ENCODE data around the gene TGFBR3. TPM values are rescaled to one million over a fixed set of nuclear protein-coding genes. Genes with fewer than 3 reads are reported as not detected.
A peak's percentile ranks its signal among the peaks of the same experiment; 100 is the strongest.
"Not testable (repeated sequence)": the region's sequence is repeated elsewhere in the genome, so short reads cannot be mapped to it uniquely, and the experiment has no call there.

The TGFBR3 gene
- total RNA-seq, 4 donors from 2014 or later = 37.3 to 61.7 (median 48.4) TPM

DNA sequence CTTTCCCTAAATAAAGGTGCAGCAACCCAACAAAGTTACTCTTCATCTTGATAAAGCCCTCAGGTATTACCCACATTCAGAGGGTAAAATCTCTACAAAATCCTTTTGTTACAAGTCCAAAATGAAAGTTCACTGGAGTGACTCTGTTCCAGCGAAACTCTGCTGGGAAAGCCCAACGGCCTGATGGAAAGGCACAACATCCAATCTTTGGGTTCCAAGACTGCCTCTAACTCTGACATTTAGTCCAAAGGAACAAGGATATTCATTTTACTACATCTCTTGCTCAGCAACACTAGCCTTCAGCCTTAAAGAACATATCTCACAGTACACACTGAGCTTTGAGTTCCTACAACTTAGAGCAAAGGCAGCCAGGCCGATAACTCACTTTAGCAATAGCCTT lies 42.1 kb downstream of the TGFBR3 start:
- no peak for ATAC-seq
- in situ Hi-C loops (cut with MboI; ENCODE audit: low sequenced_read_pairs in 4 of 4) (no loop called here), intact Hi-C loops (cut with DNase I; ENCODE audit: low total_unique reads) (no loop called here)
- no peak for DNase-seq
- Histone ChIP-seq H3K4me3 (no peak overlapping the region), H3K4me1 (peaks cover 25 to 31% of the 10 kb centered on the region in 2 donors), H3K9me3 (no peaks in the 10 kb centered on the region), H3K27me3 (no peaks in the 10 kb centered on the region), H3K27ac (peak overlapping the region; percentile 68 to 75 (median 74)), H3K36me3 (no peaks in the 10 kb centered on the region)
- no peak for TF ChIP-seq POLR2A (IDR thresholded peaks at IDR 0.05)
- TF ChIP-seq, protein P1, sequence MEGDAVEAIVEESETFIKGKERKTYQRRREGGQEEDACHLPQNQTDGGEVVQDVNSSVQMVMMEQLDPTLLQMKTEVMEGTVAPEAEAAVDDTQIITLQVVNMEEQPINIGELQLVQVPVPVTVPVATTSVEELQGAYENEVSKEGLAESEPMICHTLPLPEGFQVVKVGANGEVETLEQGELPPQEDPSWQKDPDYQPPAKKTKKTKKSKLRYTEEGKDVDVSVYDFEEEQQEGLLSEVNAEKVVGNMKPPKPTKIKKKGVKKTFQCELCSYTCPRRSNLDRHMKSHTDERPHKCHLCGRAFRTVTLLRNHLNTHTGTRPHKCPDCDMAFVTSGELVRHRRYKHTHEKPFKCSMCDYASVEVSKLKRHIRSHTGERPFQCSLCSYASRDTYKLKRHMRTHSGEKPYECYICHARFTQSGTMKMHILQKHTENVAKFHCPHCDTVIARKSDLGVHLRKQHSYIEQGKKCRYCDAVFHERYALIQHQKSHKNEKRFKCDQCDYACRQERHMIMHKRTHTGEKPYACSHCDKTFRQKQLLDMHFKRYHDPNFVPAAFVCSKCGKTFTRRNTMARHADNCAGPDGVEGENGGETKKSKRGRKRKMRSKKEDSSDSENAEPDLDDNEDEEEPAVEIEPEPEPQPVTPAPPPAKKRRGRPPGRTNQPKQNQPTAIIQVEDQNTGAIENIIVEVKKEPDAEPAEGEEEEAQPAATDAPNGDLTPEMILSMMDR (IDR thresholded peaks at IDR 0.05 in 4 of 5, conservative IDR thresholded peaks at IDR 0.05 in 1 of 5) = no peak

DNA sequence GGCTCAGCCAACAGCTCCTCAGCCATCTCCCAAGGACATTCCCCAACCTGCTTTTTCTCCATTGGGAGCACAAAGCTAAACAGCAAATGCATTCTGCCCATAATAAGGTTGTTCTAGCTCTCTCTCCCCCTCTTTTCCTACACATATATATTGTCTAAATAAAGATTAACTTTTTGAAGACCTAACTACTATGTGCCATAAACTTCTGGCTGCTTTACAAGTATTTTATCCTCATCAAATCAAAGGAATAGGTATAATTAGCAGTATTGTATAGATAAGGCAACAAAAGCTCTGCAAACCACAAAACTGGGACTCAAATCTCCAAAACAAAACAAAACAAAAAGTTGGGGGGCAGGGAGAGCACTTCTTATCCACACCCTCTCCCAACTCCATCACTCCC lies 43.4 kb downstream of the TGFBR3 start:
- ATAC-seq = no peak
- Histone ChIP-seq H3K9me3 (no peaks in the 10 kb centered on the region), H3K4me1 (peaks cover 25 to 31% of the 10 kb centered on the region in 2 donors), H3K27me3 (no peaks in the 10 kb centered on the region), H3K27ac (peak overlapping the region in 3 of 4 donors; percentile 1 to 75 (median 13)), H3K4me3 (no peak overlapping the region), H3K36me3 (no peaks in the 10 kb centered on the region)
- TF ChIP-seq, protein P1 (IDR thresholded peaks at IDR 0.05 in 4 of 5, conservative IDR thresholded peaks at IDR 0.05 in 1 of 5) = no peak
- no peak for TF ChIP-seq POLR2A (IDR thresholded peaks at IDR 0.05)
- in situ Hi-C loops (cut with MboI; ENCODE audit: low sequenced_read_pairs in 4 of 4) = no loop called here
- intact Hi-C loops (cut with DNase I; ENCODE audit: low total_unique reads) = no loop called here
- no peak for DNase-seq

DNA sequence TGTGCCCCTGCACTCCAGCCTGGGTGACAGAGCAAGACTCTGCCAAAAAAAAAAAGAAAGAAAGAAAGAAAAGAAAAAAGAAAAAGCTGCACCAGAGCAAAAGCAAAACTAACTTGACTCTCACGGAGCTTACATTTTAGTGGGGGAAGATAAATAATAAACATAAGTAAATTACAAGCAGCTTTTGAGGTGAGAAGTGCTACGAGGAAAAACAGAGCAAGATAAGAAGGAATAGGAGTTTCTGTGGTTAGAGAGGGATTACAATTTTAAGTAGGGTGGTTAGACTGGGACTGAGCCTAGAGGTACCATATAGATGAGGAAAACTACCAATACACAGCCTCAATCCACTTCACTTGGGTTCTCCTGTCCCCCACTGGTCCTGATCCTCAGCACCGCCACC lies 43.9 kb downstream of the TGFBR3 start:
- ATAC-seq (no peak), DNase-seq (no peak)
- H3K4me3 ChIP-seq = no peak overlapping the region
- intact Hi-C loops (cut with DNase I; ENCODE audit: low total_unique reads) = no loop called here
- no peak for TF ChIP-seq POLR2A (IDR thresholded peaks at IDR 0.05)
- TF ChIP-seq, protein P1 (IDR thresholded peaks at IDR 0.05 in 4 of 5, conservative IDR thresholded peaks at IDR 0.05 in 1 of 5) = no peak
- peaks cover 25 to 30% of the 10 kb centered on the region in 2 donors for H3K4me1 ChIP-seq
- H3K9me3 ChIP-seq = no peaks in the 10 kb centered on the region
- no peaks in the 10 kb centered on the region for H3K27me3 ChIP-seq
- H3K27ac ChIP-seq = peak overlapping the region in 3 of 4 donors; percentile 1 to 53 (median 13)
- in situ Hi-C loops (cut with MboI; ENCODE audit: low sequenced_read_pairs in 4 of 4) = no loop called here
- no peaks in the 10 kb centered on the region for H3K36me3 ChIP-seq

DNA sequence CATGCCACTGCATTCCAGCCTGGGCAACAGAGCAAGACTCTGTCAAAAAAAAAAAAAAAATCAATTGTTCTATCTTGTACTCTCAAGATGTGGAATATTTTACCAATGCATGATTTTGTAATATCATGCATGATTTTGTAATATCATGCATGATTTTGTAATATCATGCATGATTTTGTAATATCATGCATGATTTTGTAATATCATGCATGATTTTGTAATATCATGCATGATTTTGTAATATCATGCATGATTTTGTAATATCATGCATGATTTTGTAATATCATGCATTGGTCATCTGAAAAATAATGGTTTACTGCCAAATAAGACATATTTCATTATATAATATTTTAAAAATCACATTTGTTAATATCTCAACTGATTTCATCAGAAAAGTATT lies 45.7 kb downstream of the TGFBR3 start:
- in situ Hi-C loops (cut with MboI; ENCODE audit: low sequenced_read_pairs in 4 of 4) = not testable (repeated sequence)
- peak overlapping the region; percentile 29 to 52 (median 46) for H3K27ac ChIP-seq

DNA sequence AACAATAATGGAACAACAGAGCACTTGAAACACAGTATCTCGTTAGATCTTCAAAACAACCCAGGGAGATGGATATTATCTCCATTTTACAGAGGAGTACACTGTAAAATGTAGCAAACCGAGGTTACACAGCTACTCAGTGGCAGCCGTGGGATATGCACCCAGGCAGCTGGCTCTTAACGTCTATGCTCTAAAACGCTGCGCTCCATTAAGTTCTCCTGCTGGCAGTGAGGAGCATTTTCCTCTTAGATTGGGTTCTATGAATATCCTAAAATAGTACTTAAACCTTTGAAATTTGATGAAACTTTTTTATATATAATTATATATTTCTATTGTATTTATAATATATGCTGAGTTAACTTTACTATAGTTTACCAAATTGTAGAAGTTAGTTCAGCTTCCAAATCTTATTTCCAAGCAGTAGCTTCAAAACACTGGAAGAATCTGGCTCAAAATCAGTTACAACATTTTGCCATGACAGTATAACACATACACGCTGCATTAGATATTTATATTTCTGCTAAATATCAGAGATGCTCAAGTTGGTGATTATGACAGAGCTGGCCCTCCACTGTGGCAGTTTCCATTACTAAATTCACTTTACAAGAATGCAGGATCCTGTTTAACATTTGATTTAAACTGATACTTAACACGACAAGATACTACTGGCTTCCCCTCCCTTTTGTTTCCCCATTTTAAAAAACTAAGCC lies 49.5 kb downstream of the TGFBR3 start:
- Histone ChIP-seq H3K4me1 (peaks cover 8 to 15% of the 10 kb centered on the region in 2 donors), H3K36me3 (no peaks in the 10 kb centered on the region), H3K4me3 (no peak overlapping the region), H3K9me3 (no peaks in the 10 kb centered on the region), H3K27ac (no peak overlapping the region), H3K27me3 (no peaks in the 10 kb centered on the region)
- in situ Hi-C loops (cut with MboI; ENCODE audit: low sequenced_read_pairs in 4 of 4) = no loop called here
- intact Hi-C loops (cut with DNase I; ENCODE audit: low total_unique reads) = no loop called here
- TF ChIP-seq, protein P1 (IDR thresholded peaks at IDR 0.05 in 4 of 5, conservative IDR thresholded peaks at IDR 0.05 in 1 of 5) = no peak
- no peak for TF ChIP-seq POLR2A (IDR thresholded peaks at IDR 0.05)
- no peak for ATAC-seq
- DNase-seq = no peak

More for the DNA sequence above, 45.7 kb downstream of the TGFBR3 start:
- H3K4me3 ChIP-seq; ATAC-seq; H3K9me3 ChIP-seq; H3K36me3 ChIP-seq; intact Hi-C loops (cut with DNase I; ENCODE audit: low total_unique reads); H3K27me3 ChIP-seq; DNase-seq: not testable (repeated sequence)
- H3K4me1 ChIP-seq = peaks cover 8 to 12% of the 10 kb centered on the region in 2 donors

All from gastrocnemius medialis (tissue), 4 donors.